Measurements from ENCODE around the gene RBM14. TPM values are rescaled to one million over a fixed set of nuclear protein-coding genes. Genes with fewer than 3 reads are reported as not detected.

The RBM14 gene
- total and polyA plus RNA-seq, 7 donors = 10.8 to 54.0 (median 37.5) TPM

GRCh38 chr11:66651016-66651415 is 34.6 kb downstream of the RBM14 start:
- Histone ChIP-seq H3K4me3 (no peak overlapping the region), H3K9me3 (no peaks in the 10 kb centered on the region), H3K4me1 (peaks cover 0 to 18% (median 10%) of the 10 kb centered on the region in 4 donors), H3K36me3 (peaks cover 0 to 79% (median 12%) of the 10 kb centered on the region in 4 donors), H3K27ac (peak overlapping the region in 2 of 4 donors; percentile 34 to 43), H3K27me3 (no peaks in the 10 kb centered on the region)
- DNase-seq = no peak
- TF ChIP-seq EP300 (IDR thresholded peaks at IDR 0.05) (no peak), POLR2A (IDR thresholded peaks at IDR 0.05) (no peak), CTCF (IDR thresholded peaks at IDR 0.05) (no peak), POLR2AphosphoS5 (IDR thresholded peaks at IDR 0.05) (no peak)
- intact Hi-C loops (cut with DNase I) = no loop called here
- WGBS, 2 donors = 95 to 97% methylated on average over 2 of the region's 2 CpGs

GRCh38 chr11:66652651-66653050 is 36.2 kb downstream of the RBM14 start:
- WGBS, 2 donors = 68 to 85% methylated on average over 7 of the region's 7 CpGs
- H3K27ac ChIP-seq = no peak overlapping the region
- no peak overlapping the region for H3K4me3 ChIP-seq
- DNase-seq = no peak
- no peaks in the 10 kb centered on the region for H3K27me3 ChIP-seq
- H3K4me1 ChIP-seq = peaks cover 0 to 8% (median 0%) of the 10 kb centered on the region in 4 donors
- H3K36me3 ChIP-seq = peaks cover 0 to 70% (median 7%) of the 10 kb centered on the region in 4 donors
- no peak for TF ChIP-seq CTCF (IDR thresholded peaks at IDR 0.05)
- TF ChIP-seq POLR2A (IDR thresholded peaks at IDR 0.05) = no peak
- no peak for TF ChIP-seq EP300 (IDR thresholded peaks at IDR 0.05)
- no peak for TF ChIP-seq POLR2AphosphoS5 (IDR thresholded peaks at IDR 0.05)
- intact Hi-C loops (cut with DNase I) = no loop called here
- H3K9me3 ChIP-seq = no peaks in the 10 kb centered on the region

GRCh38 chr11:66653123-66653522 is 36.7 kb downstream of the RBM14 start:
- intact Hi-C loops (cut with DNase I) = no loop called here
- H3K36me3 ChIP-seq = peaks cover 0 to 70% (median 7%) of the 10 kb centered on the region in 4 donors

DNA sequence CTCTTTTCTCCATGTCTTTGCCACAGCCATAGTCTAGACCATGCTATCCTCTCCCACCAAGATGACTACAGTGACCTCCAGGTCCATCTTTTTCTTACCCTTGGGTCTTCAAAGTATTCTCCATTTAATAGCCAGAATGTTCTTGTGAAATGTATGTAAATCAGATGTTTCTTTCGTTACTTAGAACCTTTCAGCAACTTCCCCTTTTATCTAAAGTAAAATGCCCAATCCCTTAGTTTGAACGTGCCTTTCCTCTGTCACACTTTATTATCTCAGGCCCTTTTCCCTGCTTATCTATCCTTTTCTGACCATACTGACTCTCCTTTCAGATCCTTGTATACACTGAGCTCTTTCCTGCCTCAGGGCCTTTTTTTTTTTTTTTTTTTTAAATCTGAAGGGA is 43.3 kb downstream of the RBM14 start:
- no peak overlapping the region for H3K27ac ChIP-seq

More at GRCh38 chr11:66653123-66653522, 36.7 kb downstream of the RBM14 start:
- Histone ChIP-seq H3K9me3 (no peaks in the 10 kb centered on the region), H3K27me3 (no peaks in the 10 kb centered on the region), H3K27ac (no peak overlapping the region), H3K4me3 (no peak overlapping the region), H3K4me1 (peaks cover 0 to 8% (median 0%) of the 10 kb centered on the region in 4 donors)
- no peak for DNase-seq
- TF ChIP-seq POLR2AphosphoS5 (IDR thresholded peaks at IDR 0.05) (no peak), POLR2A (IDR thresholded peaks at IDR 0.05) (no peak), CTCF (IDR thresholded peaks at IDR 0.05) (no peak), EP300 (IDR thresholded peaks at IDR 0.05) (no peak)
- 94 to 95% methylated on average over 6 of the region's 6 CpGs for WGBS, 2 donors

More for the DNA sequence above, 43.3 kb downstream of the RBM14 start:
- H3K4me1 ChIP-seq = no peaks in the 10 kb centered on the region
- H3K9me3 ChIP-seq = no peaks in the 10 kb centered on the region
- intact Hi-C loops (cut with DNase I) = no loop called here
- DNase-seq = no peak
- H3K36me3 ChIP-seq = peaks cover 3 to 78% (median 9%) of the 10 kb centered on the region in 4 donors
- no peaks in the 10 kb centered on the region for H3K27me3 ChIP-seq
- WGBS, 2 donors = 62 to 81% methylated on average over 2 of the region's 2 CpGs
- H3K4me3 ChIP-seq = no peak overlapping the region
- TF ChIP-seq POLR2A (IDR thresholded peaks at IDR 0.05) = no peak
- no peak for TF ChIP-seq CTCF (IDR thresholded peaks at IDR 0.05)
- no peak for TF ChIP-seq POLR2AphosphoS5 (IDR thresholded peaks at IDR 0.05)
- TF ChIP-seq EP300 (IDR thresholded peaks at IDR 0.05) = no peak

All from sigmoid colon (tissue), 7 donors.